ENCODE data around the gene THAP8. TPM values are rescaled to one million over a fixed set of nuclear protein-coding genes. Genes with fewer than 3 reads are reported as not detected.
A peak's percentile ranks its signal among the peaks of the same experiment; 100 is the strongest.

Gene THAP8
- total RNA-seq, 1 experiment from 2014 or later: 6.6 TPM

GRCh38 chr19:35995048-35995993 lies 58.8 kb downstream of the THAP8 start, which contains the start of gene SDHAF1 (continued):
- TF ChIP-seq ZNF425 (CRISPR knock-in tag; conservative IDR thresholded peaks at IDR 0.05) (no peak), NFATC4 (CRISPR knock-in tag; IDR thresholded peaks at IDR 0.05) (no peak), MYBL2 (CRISPR knock-in tag; IDR thresholded peaks at IDR 0.05) (no peak), ZNF317 (CRISPR knock-in tag; IDR thresholded peaks at IDR 0.05; ENCODE audit: borderline replicate concordance, low read depth) (0 out of 2 replicates have a peak, but pooled peaks have one; percentile 39), USF1 (CRISPR knock-in tag; IDR thresholded peaks at IDR 0.05) (peak; percentile 7), E2F1 (CRISPR knock-in tag; IDR thresholded peaks at IDR 0.05) (no peak), IRF1 (CRISPR knock-in tag; IDR thresholded peaks at IDR 0.05) (no peak), TP53 (CRISPR knock-in tag; IDR thresholded peaks at IDR 0.05) (no peak), IRF2 (CRISPR knock-in tag; IDR thresholded peaks at IDR 0.05; ENCODE audit: borderline replicate concordance, low read depth) (no peak), EMX1 (CRISPR knock-in tag; IDR thresholded peaks at IDR 0.05) (no peak), PRDM15 (CRISPR knock-in tag; IDR thresholded peaks at IDR 0.05) (no peak)

- Mint-ChIP-seq H3K4me1 (peaks cover 14% of the 10 kb centered on the region), H3K4me3 (peak overlapping the region; percentile 51), H3K36me3 (no peaks in the 10 kb centered on the region), H3K9me3 (peaks cover under 1% of the 10 kb centered on the region; the same call in 1 of the 2 replicates), H3K27ac (no peak overlapping the region), H3K27me3 (ENCODE audit: low read depth) (peaks cover 10% of the 10 kb centered on the region)
- no peak for TF ChIP-seq ESRRA (CRISPR knock-in tag; IDR thresholded peaks at IDR 0.05; ENCODE audit: borderline replicate concordance)
- TF ChIP-seq HMGXB4 (CRISPR knock-in tag; IDR thresholded peaks at IDR 0.05): 0 out of 2 replicates have a peak, but pooled peaks have one; percentile 40
- CTCF ChIA-PET: interaction anchor here (0.6 to 2.6 kb wide), 26 partner anchors 10 to 210 kb away, joined by 3 to 13 read pairs (median 4); partner anchors contain the start of genes ALKBH6, SYNE4 and THAP8
- ATAC-seq (peak; percentile 61), DNase-seq (ENCODE audit: low spot score) (peak; percentile 69)
- POLR2A ChIA-PET: no interaction called here
Observed at GRCh38 chr19:35993923-35994598, 60.0 kb downstream of the THAP8 start.

Data from WTC11 (cell line).